Testis (tissue), 2 donors: ENCODE results near the gene TPPP.
"Not testable (repeated sequence)": the region's sequence is repeated elsewhere in the genome, so short reads cannot be mapped to it uniquely, and the experiment has no call there.

Source experiments
- POLR2A ChIP-seq: fragments of 450-650 bp; IDR thresholded peaks from one replicate; pipeline ENCODE4 v1.6.1; 2017; ENCODE audit warnings: antibody characterized with exemption, mild to moderate bottlenecking, moderate library complexity
- TF ChIP-seq, protein P1 (sequence below), 3 experiments: fragments of 450-650 bp in 2 of 3; fragments of 200-600 bp in 1 of 3; sonication (generic) in 1 of 3; IDR thresholded peaks; one replicate each; pipeline ENCODE4 v1.5.1; 2016 to 2019; ENCODE audit warnings: antibody characterized with exemption in 3 of 3, mild to moderate bottlenecking in 2 of 3, moderate library complexity in 1 of 3

DNA sequence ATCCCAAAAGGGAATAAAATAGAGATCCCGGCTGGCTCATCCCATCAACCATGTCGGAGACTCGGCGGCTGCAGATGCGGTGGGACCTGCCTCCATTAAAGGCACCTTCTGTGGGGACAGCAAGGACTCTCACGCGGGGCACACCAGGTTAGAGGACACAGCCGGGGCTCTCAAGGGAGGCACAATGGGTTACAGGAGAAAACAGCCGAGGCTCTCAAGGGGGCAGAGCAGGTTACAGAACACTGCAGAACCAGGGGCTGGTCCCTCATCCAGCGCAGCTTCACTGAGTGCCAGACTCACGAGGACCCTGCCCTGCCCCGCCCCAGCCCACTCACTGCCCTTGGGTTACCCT is 7.0 kb downstream of the TPPP start:
- TF ChIP-seq, protein P1, sequence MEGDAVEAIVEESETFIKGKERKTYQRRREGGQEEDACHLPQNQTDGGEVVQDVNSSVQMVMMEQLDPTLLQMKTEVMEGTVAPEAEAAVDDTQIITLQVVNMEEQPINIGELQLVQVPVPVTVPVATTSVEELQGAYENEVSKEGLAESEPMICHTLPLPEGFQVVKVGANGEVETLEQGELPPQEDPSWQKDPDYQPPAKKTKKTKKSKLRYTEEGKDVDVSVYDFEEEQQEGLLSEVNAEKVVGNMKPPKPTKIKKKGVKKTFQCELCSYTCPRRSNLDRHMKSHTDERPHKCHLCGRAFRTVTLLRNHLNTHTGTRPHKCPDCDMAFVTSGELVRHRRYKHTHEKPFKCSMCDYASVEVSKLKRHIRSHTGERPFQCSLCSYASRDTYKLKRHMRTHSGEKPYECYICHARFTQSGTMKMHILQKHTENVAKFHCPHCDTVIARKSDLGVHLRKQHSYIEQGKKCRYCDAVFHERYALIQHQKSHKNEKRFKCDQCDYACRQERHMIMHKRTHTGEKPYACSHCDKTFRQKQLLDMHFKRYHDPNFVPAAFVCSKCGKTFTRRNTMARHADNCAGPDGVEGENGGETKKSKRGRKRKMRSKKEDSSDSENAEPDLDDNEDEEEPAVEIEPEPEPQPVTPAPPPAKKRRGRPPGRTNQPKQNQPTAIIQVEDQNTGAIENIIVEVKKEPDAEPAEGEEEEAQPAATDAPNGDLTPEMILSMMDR (IDR thresholded peaks at IDR 0.05), result not testable (repeated sequence)
- not testable (repeated sequence) for TF ChIP-seq POLR2A
